Ecto neural progenitor cell (in vitro differentiated cells): Measurements from ENCODE around the gene B3GNT7.
"Not testable (repeated sequence)": the region's sequence is repeated elsewhere in the genome, so short reads cannot be mapped to it uniquely, and the experiment has no call there.

ENCODE experiments used
- DNase-seq: peaks from one replicate; pipeline ENCODE4 v3.0.0-alpha.2; 2018; ENCODE audit warnings: low spot score

B3GNT7 gene

GRCh38 chr2:231367178-231367577, 28.3 kb upstream of the B3GNT7 start:
- no peak for DNase-seq

GRCh38 chr2:231369580-231370428, 25.7 kb upstream of the B3GNT7 start:
- DNase-seq, result no peak

GRCh38 chr2:231370429-231370748, 25.1 kb upstream of the B3GNT7 start:
- DNase-seq, result no peak

GRCh38 chr2:231370749-231371429, 24.6 kb upstream of the B3GNT7 start:
- no peak for DNase-seq

GRCh38 chr2:231371430-231372054, 24.0 kb upstream of the B3GNT7 start:
- no peak for DNase-seq

GRCh38 chr2:231372326-231372725, 23.2 kb upstream of the B3GNT7 start:
- no peak for DNase-seq

- no peak for DNase-seq
Measured at GRCh38 chr2:231373184-231373583, 22.3 kb upstream of the B3GNT7 start.

- DNase-seq, result no peak
Measured at GRCh38 chr2:231373786-231374349, 21.6 kb upstream of the B3GNT7 start.

- DNase-seq, result no peak
Measured at GRCh38 chr2:231374771-231375170, 20.7 kb upstream of the B3GNT7 start.

- not testable (repeated sequence) for DNase-seq
Measured at GRCh38 chr2:231375994-231376615, 19.4 kb upstream of the B3GNT7 start.

GRCh38 chr2:231376857-231377256, 18.7 kb upstream of the B3GNT7 start:
- DNase-seq, result no peak

GRCh38 chr2:231378026-231378722, 17.3 kb upstream of the B3GNT7 start:
- DNase-seq, result no peak

GRCh38 chr2:231379266-231380215, 16.0 kb upstream of the B3GNT7 start:
- no peak for DNase-seq

GRCh38 chr2:231380307-231380706, 15.2 kb upstream of the B3GNT7 start:
- no peak for DNase-seq

- DNase-seq, result no peak
Measured at GRCh38 chr2:231380991-231381847, 14.3 kb upstream of the B3GNT7 start.

- DNase-seq, result no peak
Measured at GRCh38 chr2:231382116-231382515, 13.4 kb upstream of the B3GNT7 start.

GRCh38 chr2:231383416-231384108, 11.9 kb upstream of the B3GNT7 start:
- no peak for DNase-seq

- DNase-seq, result no peak
Measured at GRCh38 chr2:231384109-231384435, 11.4 kb upstream of the B3GNT7 start.

- no peak for DNase-seq
Measured at GRCh38 chr2:231384970-231385369, 10.5 kb upstream of the B3GNT7 start.
